Stimulated activated CD4-positive, alpha-beta T cell treated with anti-CD3 and anti-CD28 coated beads, TNF-alpha, amount 100 ng/mL, for 1 hour (primary cell): ENCODE results near the gene MPST.

ENCODE experiments used
- DNase-seq, 3 donors: peaks; one replicate each; pipeline ENCODE4 v3.0.0-alpha.2; 2020; ENCODE audit warnings: low read depth in 3 of 3, low spot score in 1 of 3

Gene MPST

DNA sequence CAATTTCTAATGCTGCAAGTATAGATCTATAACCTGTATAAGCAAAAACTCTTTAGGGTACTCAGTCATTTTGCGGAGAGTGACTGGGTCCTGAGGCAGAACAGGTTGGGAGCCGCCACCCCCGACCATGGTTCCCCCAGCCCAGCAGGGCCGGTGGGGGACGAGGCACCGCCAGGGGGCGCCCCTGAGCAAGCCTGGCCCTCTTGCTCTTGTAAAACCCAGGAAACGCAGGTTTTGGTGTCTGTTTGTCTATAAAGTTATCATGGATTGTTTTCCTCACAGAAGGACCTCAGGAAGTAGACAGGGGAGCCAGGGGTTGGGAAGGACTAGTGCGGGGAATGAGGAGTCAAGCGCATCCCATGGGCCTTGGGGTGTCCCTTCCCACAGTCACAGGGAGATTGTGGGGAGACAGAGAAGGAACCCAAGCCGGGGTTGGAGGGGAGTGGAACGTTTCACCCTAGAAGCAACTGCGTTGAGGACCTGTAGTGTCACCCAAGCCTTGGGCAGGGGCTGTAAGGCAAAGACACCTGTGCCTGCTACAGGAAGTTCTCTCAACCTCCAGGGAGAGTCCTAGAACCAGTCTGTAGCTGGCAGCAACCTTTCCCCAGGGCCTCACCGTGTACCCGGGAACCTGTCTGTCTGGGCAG, 58.4 kb downstream of the MPST start:
- DNase-seq = peak; percentile 58 to 92 (median 78)

- DNase-seq = no peak
These were observed 59.6 kb downstream of the MPST start for GRCh38 chr22:37079158-37079557.
